ENCODE data around the gene HSPBP1. TPM values are rescaled to one million over a fixed set of nuclear protein-coding genes. Genes with fewer than 3 reads are reported as not detected.

HSPBP1 gene
- total RNA-seq, 1 experiment from 2014 or later: 72.8 TPM

DNA sequence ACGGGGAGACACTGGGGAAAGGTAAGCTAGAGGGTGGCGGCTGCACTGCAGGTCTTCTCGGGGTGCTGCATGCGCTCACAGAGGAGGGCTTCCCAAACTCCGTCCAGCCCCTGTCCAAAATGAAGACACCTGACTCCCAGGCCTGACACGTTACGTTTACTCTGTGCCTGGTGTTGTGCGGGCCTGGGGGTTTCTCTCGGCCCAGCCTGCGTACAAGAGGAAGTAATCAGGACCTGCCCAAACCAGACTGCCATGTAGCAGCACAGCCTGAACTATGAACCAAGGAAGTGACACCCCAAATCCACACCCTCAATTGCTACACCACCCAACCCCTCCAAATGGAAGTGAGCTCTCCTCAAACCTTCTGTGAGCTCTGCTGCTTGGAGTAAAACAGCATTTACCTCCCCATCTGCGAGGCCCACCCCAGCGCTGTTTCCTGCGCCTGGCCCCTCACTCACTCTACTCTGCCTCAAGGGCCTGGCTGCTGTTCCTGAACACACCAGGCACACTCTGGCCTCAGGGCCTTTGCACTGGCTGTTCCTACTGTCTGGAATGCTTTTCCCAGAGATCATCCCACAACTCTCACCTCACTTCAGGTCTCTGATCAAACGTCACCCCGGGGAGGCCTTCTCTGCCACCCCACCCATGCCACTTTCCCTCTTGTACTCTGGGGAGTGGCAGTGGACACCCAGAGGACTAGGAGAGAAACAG lies 3.0 kb downstream of the HSPBP1 start:
- DNase-seq: no peak
- H3K4me3 Mint-ChIP-seq (ENCODE audit: low read depth, unreplicated experiment): no peak overlapping the region
- intact Hi-C loops (cut with micrococcal nuclease; ENCODE audit: unreplicated experiment): no loop called here
- peaks cover under 1% of the 10 kb centered on the region for H3K27me3 Mint-ChIP-seq (ENCODE audit: unreplicated experiment)
- peaks cover 22% of the 10 kb centered on the region for H3K4me1 Mint-ChIP-seq (ENCODE audit: low read depth, unreplicated experiment)
- TF ChIP-seq, protein P1, sequence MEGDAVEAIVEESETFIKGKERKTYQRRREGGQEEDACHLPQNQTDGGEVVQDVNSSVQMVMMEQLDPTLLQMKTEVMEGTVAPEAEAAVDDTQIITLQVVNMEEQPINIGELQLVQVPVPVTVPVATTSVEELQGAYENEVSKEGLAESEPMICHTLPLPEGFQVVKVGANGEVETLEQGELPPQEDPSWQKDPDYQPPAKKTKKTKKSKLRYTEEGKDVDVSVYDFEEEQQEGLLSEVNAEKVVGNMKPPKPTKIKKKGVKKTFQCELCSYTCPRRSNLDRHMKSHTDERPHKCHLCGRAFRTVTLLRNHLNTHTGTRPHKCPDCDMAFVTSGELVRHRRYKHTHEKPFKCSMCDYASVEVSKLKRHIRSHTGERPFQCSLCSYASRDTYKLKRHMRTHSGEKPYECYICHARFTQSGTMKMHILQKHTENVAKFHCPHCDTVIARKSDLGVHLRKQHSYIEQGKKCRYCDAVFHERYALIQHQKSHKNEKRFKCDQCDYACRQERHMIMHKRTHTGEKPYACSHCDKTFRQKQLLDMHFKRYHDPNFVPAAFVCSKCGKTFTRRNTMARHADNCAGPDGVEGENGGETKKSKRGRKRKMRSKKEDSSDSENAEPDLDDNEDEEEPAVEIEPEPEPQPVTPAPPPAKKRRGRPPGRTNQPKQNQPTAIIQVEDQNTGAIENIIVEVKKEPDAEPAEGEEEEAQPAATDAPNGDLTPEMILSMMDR (IDR thresholded peaks at IDR 0.05; ENCODE audit: unreplicated experiment): no peak
- no peaks in the 10 kb centered on the region for H3K9me3 Mint-ChIP-seq (ENCODE audit: low read depth, unreplicated experiment)
- BruUV-seq (replicated peaks): no TSS peak
- CTCF ChIA-PET: no interaction called here
- H3K27ac Mint-ChIP-seq (ENCODE audit: unreplicated experiment): no peak overlapping the region
- peaks cover 65% of the 10 kb centered on the region for H3K36me3 Mint-ChIP-seq (ENCODE audit: insufficient read depth, unreplicated experiment)

- no peak for DNase-seq
- TF ChIP-seq, protein P1 (IDR thresholded peaks at IDR 0.05; ENCODE audit: unreplicated experiment): no peak
- Mint-ChIP-seq H3K4me1 (ENCODE audit: low read depth, unreplicated experiment) (peaks cover 16% of the 10 kb centered on the region), H3K36me3 (ENCODE audit: insufficient read depth, unreplicated experiment) (peaks cover 65% of the 10 kb centered on the region), H3K27me3 (ENCODE audit: unreplicated experiment) (no peaks in the 10 kb centered on the region), H3K27ac (ENCODE audit: unreplicated experiment) (no peak overlapping the region), H3K4me3 (ENCODE audit: low read depth, unreplicated experiment) (no peak overlapping the region), H3K9me3 (ENCODE audit: low read depth, unreplicated experiment) (no peaks in the 10 kb centered on the region)
- intact Hi-C loops (cut with micrococcal nuclease; ENCODE audit: unreplicated experiment): no loop called here
- no TSS peak for BruUV-seq (replicated peaks)
- CTCF ChIA-PET: interaction anchor here (0.6 to 0.7 kb wide), 2 partner anchors 118 to 203 kb away, joined by 3 to 4 read pairs; no protein-coding TSS in a partner anchor
These were observed 3.8 kb downstream of the HSPBP1 start for GRCh38 chr19:55275851-55276719.

DNA sequence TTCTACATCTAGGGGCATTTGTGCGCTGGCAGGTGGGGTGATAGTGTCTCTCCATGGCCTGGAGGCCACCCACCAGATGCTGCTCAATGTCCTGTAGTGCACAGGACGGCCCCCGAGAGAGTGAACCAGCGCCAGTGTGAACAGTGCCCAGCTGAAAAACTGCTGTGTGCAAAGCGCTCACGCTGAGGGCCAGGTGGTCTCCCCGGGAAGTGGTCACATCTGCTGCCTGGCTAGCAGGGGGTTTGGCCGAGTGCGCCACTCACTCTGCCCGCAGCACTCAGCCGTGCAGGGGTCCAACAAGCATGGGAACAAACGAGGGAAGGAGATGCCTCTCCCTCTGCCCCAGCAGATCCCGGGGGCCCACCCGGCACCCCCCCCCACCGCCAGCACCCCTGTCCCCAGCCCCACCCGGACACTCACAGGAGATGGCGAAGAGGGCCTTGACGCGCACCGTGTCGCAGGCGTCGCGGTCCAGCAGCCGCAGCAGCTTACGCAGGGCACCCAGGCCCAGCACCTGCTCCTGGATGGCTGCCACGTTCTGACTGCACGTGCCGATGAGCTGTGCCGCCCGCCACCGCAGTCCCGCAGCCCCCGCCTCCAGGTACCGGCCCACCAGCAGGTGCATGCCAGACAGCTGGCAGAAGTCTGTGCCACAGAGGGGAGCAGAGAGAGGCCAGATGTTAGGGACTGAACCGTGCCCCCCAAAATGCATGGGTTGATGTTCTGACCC lies 5.8 kb downstream of the HSPBP1 start:
- TF ChIP-seq, protein P1 (IDR thresholded peaks at IDR 0.05; ENCODE audit: unreplicated experiment): no peak
- CTCF ChIA-PET: no interaction called here
- Mint-ChIP-seq H3K27me3 (ENCODE audit: unreplicated experiment) (no peaks in the 10 kb centered on the region), H3K36me3 (ENCODE audit: insufficient read depth, unreplicated experiment) (peaks cover 55% of the 10 kb centered on the region), H3K4me3 (ENCODE audit: low read depth, unreplicated experiment) (no peak overlapping the region), H3K4me1 (ENCODE audit: low read depth, unreplicated experiment) (no peaks in the 10 kb centered on the region), H3K9me3 (ENCODE audit: low read depth, unreplicated experiment) (no peaks in the 10 kb centered on the region), H3K27ac (ENCODE audit: unreplicated experiment) (no peak overlapping the region)
- DNase-seq: no peak
- no TSS peak for BruUV-seq (replicated peaks)
- intact Hi-C loops (cut with micrococcal nuclease; ENCODE audit: unreplicated experiment): no loop called here

DNA sequence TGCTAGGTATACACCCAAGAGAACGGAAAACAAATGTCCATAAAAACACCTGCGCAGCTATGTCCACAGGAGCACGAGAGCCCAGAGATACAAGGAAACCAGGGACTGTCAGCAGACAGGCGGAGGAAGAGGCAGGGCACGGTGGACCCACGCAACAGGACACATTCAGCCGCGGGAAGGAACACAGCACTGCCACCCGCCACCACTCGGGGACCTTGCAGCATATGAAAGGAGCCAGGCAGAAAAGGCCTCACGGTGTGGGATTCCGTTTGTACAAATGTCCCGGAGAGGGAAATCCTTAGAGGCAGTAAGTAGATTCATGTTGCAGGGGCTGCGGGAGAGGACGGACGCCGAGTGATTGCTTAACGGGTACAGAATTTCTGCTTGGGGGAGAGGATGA lies 7.8 kb downstream of the HSPBP1 start:
- intact Hi-C loops (cut with micrococcal nuclease; ENCODE audit: unreplicated experiment): no loop called here
- H3K4me3 Mint-ChIP-seq (ENCODE audit: low read depth, unreplicated experiment): no peak overlapping the region
- BruUV-seq (replicated peaks): no TSS peak

More for the DNA sequence above, 7.8 kb downstream of the HSPBP1 start:
- TF ChIP-seq, protein P1 (IDR thresholded peaks at IDR 0.05; ENCODE audit: unreplicated experiment): no peak
- peaks cover 37% of the 10 kb centered on the region for H3K36me3 Mint-ChIP-seq (ENCODE audit: insufficient read depth, unreplicated experiment)
- CTCF ChIA-PET: no interaction called here
- H3K4me1 Mint-ChIP-seq (ENCODE audit: low read depth, unreplicated experiment): no peaks in the 10 kb centered on the region
- H3K27ac Mint-ChIP-seq (ENCODE audit: unreplicated experiment): no peak overlapping the region
- DNase-seq: no peak
- no peaks in the 10 kb centered on the region for H3K9me3 Mint-ChIP-seq (ENCODE audit: low read depth, unreplicated experiment)
- H3K27me3 Mint-ChIP-seq (ENCODE audit: unreplicated experiment): no peaks in the 10 kb centered on the region
